A549 (cell line): ENCODE data around the gene ARHGAP19. TPM values are rescaled to one million over a fixed set of nuclear protein-coding genes. Genes with fewer than 3 reads are reported as not detected.

ENCODE experiments used
- ATAC-seq, 2 experiments: fragments of 200-7000 bp in 1 of 2; fragments of >200 bp in 1 of 2; cut with Nextera tagmentation in 1 of 2; cut with Tn5 transposase in 1 of 2; 3 replicates each; pipeline versions ENCODE4 v1.8.0 to v1.9.1; 2018 to 2020; ENCODE audit warnings: mild to moderate bottlenecking in 1 of 2, moderate library complexity in 1 of 2
- CTCF ChIA-PET: fragments of 300-600 bp; sonication (Branson Sonifier 250); formaldehyde crosslinking; extraction: SDS; loops from one replicate; lab custom pipeline; 2021; ENCODE audit warnings: antibody characterized with exemption, inconsistent platforms; lab: Yijun Ruan, JAX
- POLR2A ChIA-PET: fragments of 350-600 bp; formaldehyde crosslinking; extraction: SDS; loops from one replicate; lab custom pipeline; 2021; ENCODE audit warnings: antibody characterized with exemption, inconsistent platforms; lab: Yijun Ruan, JAX
- DNase-seq, 2 experiments: peaks; one replicate each; pipeline versions ENCODE4 v3.0.0 to v3.0.0-alpha.2; 2011 to 2016; ENCODE audit warnings: low read depth in 1 of 2, low spot score in 1 of 2
- FAIRE-seq: peaks from 2 replicates; lab custom pipeline; 2011; peaks lifted over from hg19 to GRCh38; lab: Jason Lieb, UNC
- H3K27ac ChIP-seq, 2 experiments: fragments of >200 bp; sonication (Bioruptor Twin); formaldehyde crosslinking; 3 replicates each; pipeline ENCODE4 v1.5.1; 2016 to 2017
- H3K4me1 ChIP-seq: fragments of >200 bp; sonication (Bioruptor Twin); formaldehyde crosslinking; 3 replicates; pipeline ENCODE4 v1.6.1; 2016
- H3K4me2 ChIP-seq: fragments of >200 bp; sonication (Bioruptor Twin); formaldehyde crosslinking; 3 replicates; pipeline ENCODE4 v1.6.1; 2016
- H3K4me3 ChIP-seq: fragments of >200 bp; sonication (Bioruptor Twin); formaldehyde crosslinking; 3 replicates; pipeline ENCODE4 v1.5.1; 2016
- H3K9me3 ChIP-seq: fragments of >200 bp; sonication (Bioruptor Twin); formaldehyde crosslinking; 3 replicates; pipeline ENCODE4 v1.6.1; 2016
- BHLHE40 ChIP-seq: IDR thresholded peaks from 2 replicates; pipeline ENCODE4 v1.6.1; 2012; ENCODE audit warnings: low read depth, low read length, inconsistent platforms
- CBX8 ChIP-seq: fragments of 200-600 bp; sonication (generic); IDR thresholded peaks from 2 replicates; pipeline ENCODE4 v1.6.1; 2016
- CEBPB ChIP-seq, 2 experiments: fragments of >200 bp in 1 of 2; sonication (Bioruptor Twin) in 1 of 2; formaldehyde crosslinking in 1 of 2; IDR thresholded peaks; 2 replicates each; pipeline ENCODE4 v1.6.1; 2012 to 2016
- CHD2 ChIP-seq: fragments of 150-350 bp; IDR thresholded peaks from 2 replicates; pipeline ENCODE4 v1.6.1; 2014; ENCODE audit warnings: low read length; ENCODE audit not compliant: partially characterized antibody
- CHD4 ChIP-seq: fragments of 200-600 bp; sonication (generic); IDR thresholded peaks from 2 replicates; pipeline ENCODE4 v1.6.1; 2016; ENCODE audit warnings: antibody characterized with exemption, mild to moderate bottlenecking, borderline replicate concordance
- CTCF ChIP-seq: fragments of >200 bp; sonication (Bioruptor Twin); formaldehyde crosslinking; IDR thresholded peaks from 3 replicates; pipeline ENCODE4 v1.5.1; 2016
- ESRRA ChIP-seq: fragments of 150-350 bp; IDR thresholded peaks from 2 replicates; pipeline ENCODE4 v1.6.1; 2014; ENCODE audit warnings: mild to moderate bottlenecking, low read length, borderline replicate concordance
- FOSB ChIP-seq: fragments of 250-450 bp; sonication (Bioruptor Pico); IDR thresholded peaks from 2 replicates; pipeline ENCODE4 v1.5.0; 2020; ENCODE audit warnings: mild to moderate bottlenecking, moderate library complexity
- GATA3 ChIP-seq: IDR thresholded peaks from 2 replicates; pipeline ENCODE4 v1.6.1; 2012; ENCODE audit warnings: borderline replicate concordance
- HEYL ChIP-seq: fragments of 250-450 bp; sonication (Bioruptor Pico); IDR thresholded peaks from 2 replicates; pipeline ENCODE4 v1.8.0; 2021; ENCODE audit warnings: mild to moderate bottlenecking, moderate library complexity
- HOXB13 ChIP-seq: fragments of 250-450 bp; sonication (Bioruptor Pico); IDR thresholded peaks from 2 replicates; pipeline ENCODE4 v1.5.0; 2020; ENCODE audit warnings: low read depth, mild to moderate bottlenecking, moderate library complexity
- KDM1A ChIP-seq: fragments of 200-600 bp; sonication (generic); IDR thresholded peaks from 2 replicates; pipeline ENCODE4 v1.6.1; 2016; ENCODE audit warnings: low read depth, mild to moderate bottlenecking
- KDM5A ChIP-seq: fragments of 200-600 bp; sonication (generic); IDR thresholded peaks from 2 replicates; pipeline ENCODE4 v1.6.1; 2016; ENCODE audit warnings: antibody characterized with exemption, mild to moderate bottlenecking
- MAFK ChIP-seq: fragments of 450-650 bp; IDR thresholded peaks from 2 replicates; pipeline ENCODE4 v1.6.1; 2014; ENCODE audit not compliant: partially characterized antibody
- MYC ChIP-seq: IDR thresholded peaks from 2 replicates; pipeline ENCODE4 v1.6.1; 2012; ENCODE audit warnings: mild to moderate bottlenecking, inconsistent platforms, low read length, improper control_type of control experiment, borderline replicate concordance
- NPAS2 ChIP-seq: fragments of 250-450 bp; sonication (Bioruptor Pico); IDR thresholded peaks from 2 replicates; pipeline ENCODE4 v1.8.0; 2022; ENCODE audit warnings: mild to moderate bottlenecking, moderate library complexity, borderline replicate concordance
- PHF8 ChIP-seq: fragments of 200-600 bp; sonication (generic); IDR thresholded peaks from 2 replicates; pipeline ENCODE4 v1.6.1; 2016; ENCODE audit warnings: low read depth, mild to moderate bottlenecking, antibody characterized with exemption, moderate library complexity, borderline replicate concordance
- RAD21 ChIP-seq, 2 experiments: fragments of >200 bp in 1 of 2; sonication (Bioruptor Twin) in 1 of 2; formaldehyde crosslinking in 1 of 2; IDR thresholded peaks in 1 of 2; conservative IDR thresholded peaks in 1 of 2; 2 replicates in 1 of 2; 3 replicates in 1 of 2; pipeline ENCODE4 v1.6.1; 2012 to 2018; ENCODE audit warnings: inconsistent platforms in 1 of 2
- RFX5 ChIP-seq: fragments of 450-650 bp; IDR thresholded peaks from 2 replicates; pipeline ENCODE4 v1.7.1; 2014; ENCODE audit warnings: antibody characterized with exemption, mild to moderate bottlenecking, moderate library complexity
- RNF2 ChIP-seq: fragments of 200-600 bp; sonication (generic); IDR thresholded peaks from 2 replicates; pipeline ENCODE4 v1.6.1; 2016; ENCODE audit warnings: low read depth, mild to moderate bottlenecking, antibody characterized with exemption, moderate library complexity, borderline replicate concordance
- SMC3 ChIP-seq: fragments of >200 bp; sonication (Bioruptor Twin); formaldehyde crosslinking; IDR thresholded peaks from 3 replicates; pipeline ENCODE4 v1.6.1; 2018; ENCODE audit warnings: inconsistent platforms
- SREBF2 ChIP-seq: fragments of 450-650 bp; IDR thresholded peaks from 2 replicates; pipeline ENCODE4 v1.6.1; 2014; ENCODE audit warnings: mild to moderate bottlenecking, moderate library complexity
- TP53 ChIP-seq: fragments of 250-450 bp; sonication (Bioruptor Pico); IDR thresholded peaks from 2 replicates; pipeline ENCODE4 v1.5.0; 2021; ENCODE audit warnings: mild to moderate bottlenecking, moderate library complexity
- WGBS: methylation state at CpG from one replicate; pipeline ENCODE4 v1.1.6; 2017; ENCODE audit errors: missing lambda C conversion rate; 5-methylcytosine and 5-hydroxymethylcytosine counted together
- polyA plus RNA-seq, 4 experiments: library from polyadenylated mRNA; depleted of rRNA in 3 of 4; stranded (reverse); fragments of >200 nt; fragmentation: RNase III in 1 of 4; extraction: RNeasy Plus Mini Kit Qiagen cat#74134 plus additional on column Dnase treatment in 1 of 4; gene quantifications; 2 replicates in 3 of 4; 3 replicates in 1 of 4; pipeline ENCODE4 v1.2.3, GENCODE V29; 2011 to 2017

The ARHGAP19 gene
- polyA plus RNA-seq, 2 of the 4 experiments (the other 2 are of a cell fraction): 6.0 to 11.9 TPM

- no peak for TF ChIP-seq CTCF
- no peak for TF ChIP-seq CHD4
- no peak for TF ChIP-seq RAD21 (conservative IDR thresholded peaks at IDR 0.05 in 1 of 2, IDR thresholded peaks at IDR 0.05 in 1 of 2)
- TF ChIP-seq, all 56 proteins: peak for 0
These were observed 8.5 kb upstream of the ARHGAP19 start (continued) for GRCh38 chr10:97300980-97301379.

GRCh38 chr10:97298223-97298571 is 5.8 kb upstream of the ARHGAP19 start:
- POLR2A ChIA-PET: no interaction called here

DNA sequence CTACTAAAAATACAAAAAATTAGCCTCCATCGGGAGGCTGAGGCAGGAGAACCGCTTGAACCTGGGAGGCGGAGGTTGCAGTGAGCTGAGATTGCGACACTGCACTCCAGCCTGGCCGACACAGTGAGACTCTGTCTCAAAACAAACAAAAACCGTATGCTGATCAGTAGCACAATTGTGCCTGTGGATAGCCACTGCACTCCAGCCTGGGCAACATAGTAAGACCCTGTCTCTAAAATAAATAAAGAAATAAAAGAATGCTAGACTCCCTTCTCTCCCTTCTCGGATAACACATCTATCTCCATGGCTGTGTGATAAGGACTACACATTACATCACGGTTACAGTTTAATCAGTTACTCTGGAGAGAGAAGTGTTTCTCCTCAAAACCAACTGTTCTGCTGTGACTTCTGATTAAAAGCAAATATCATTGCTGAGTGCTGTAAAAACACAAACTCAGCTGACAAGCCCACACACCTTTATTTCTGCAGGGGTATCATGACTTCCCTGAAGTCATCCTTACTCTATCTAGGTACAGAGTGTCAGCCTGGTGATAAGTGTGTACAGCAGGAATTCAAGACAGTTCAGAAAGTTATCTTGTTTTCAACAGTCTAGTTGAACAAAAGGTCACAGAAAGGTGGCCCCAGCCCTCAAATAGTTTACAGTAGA is 5.3 kb upstream of the ARHGAP19 start:
- WGBS: 39% methylated on average over 8 of the region's 8 CpGs
- TF ChIP-seq KDM1A: 0 out of 2 replicates have a peak, but pooled peaks have one; percentile 36
- no peak for TF ChIP-seq SREBF2
- TF ChIP-seq CHD2: no peak
- no peak for TF ChIP-seq FOSB (CRISPR knock-in tag)
- no peak for TF ChIP-seq NPAS2 (CRISPR knock-in tag)
- no peak for TF ChIP-seq RNF2
- TF ChIP-seq CEBPB (IDR thresholded peaks at IDR 0.05): peak; percentile 78 to 88
- TF ChIP-seq KDM5A: no peak
- no peak for TF ChIP-seq RFX5
- TF ChIP-seq GATA3: no peak
- no peak for TF ChIP-seq CBX8
- TF ChIP-seq BHLHE40: no peak
- TF ChIP-seq, all 56 proteins: peak for 2
- Histone ChIP-seq H3K4me2 (peak overlapping the region; percentile 55), H3K4me1 (peaks cover 15% of the 10 kb centered on the region), H3K9me3 (no peaks in the 10 kb centered on the region), H3K4me3 (no peak overlapping the region), H3K27ac (peak overlapping the region; percentile 38 to 63; a peak in 4 of 6 replicates)
- no peak for FAIRE-seq
- ATAC-seq: peak; percentile 73 to 80; a peak in 5 of 6 replicates
- ChIA-PET POLR2A (no interaction called here), CTCF (interaction anchor here (1.1 to 2.1 kb wide), 3 partner anchors 20 to 31 kb away, joined by 3 to 5 read pairs (median 3); no protein-coding TSS in a partner anchor)
- DNase-seq: peak in 1 of 2 experiments; percentile 21

More at GRCh38 chr10:97298223-97298571, 5.8 kb upstream of the ARHGAP19 start:
- TF ChIP-seq PHF8: no peak
- TF ChIP-seq SMC3: no peak
- no peak for TF ChIP-seq KDM5A
- TF ChIP-seq ESRRA: no peak
- no peak for TF ChIP-seq RAD21 (conservative IDR thresholded peaks at IDR 0.05 in 1 of 2, IDR thresholded peaks at IDR 0.05 in 1 of 2)
- no peak for TF ChIP-seq MYC
- no peak for TF ChIP-seq HOXB13 (CRISPR knock-in tag)
- TF ChIP-seq TP53 (CRISPR knock-in tag): no peak
- no peak for TF ChIP-seq HEYL (CRISPR knock-in tag)
- no peak for TF ChIP-seq MAFK
- DNase-seq (no peak), FAIRE-seq (no peak), ATAC-seq (peak; percentile 41 to 59; a peak in 4 of 6 replicates)
- CTCF ChIA-PET: no interaction called here
- WGBS: 69% methylated on average over 3 of the region's 3 CpGs
- H3K4me1 ChIP-seq: peaks cover 15% of the 10 kb centered on the region
- H3K4me3 ChIP-seq: no peak overlapping the region
- H3K27ac ChIP-seq: peak overlapping the region; percentile 38 to 63; a peak in 4 of 6 replicates
- no peaks in the 10 kb centered on the region for H3K9me3 ChIP-seq
- H3K4me2 ChIP-seq: peak overlapping the region; percentile 55
